Measurements from ENCODE around the gene NPW. TPM values are rescaled to one million over a fixed set of nuclear protein-coding genes. Genes with fewer than 3 reads are reported as not detected.
A peak's percentile ranks its signal among the peaks of the same experiment; 100 is the strongest.

The NPW gene
- 0.13 TPM in 1 of 2 replicates, not detected in the other for total RNA-seq

- DNase-seq (ENCODE audit: low read depth) (no peak), FAIRE-seq (no peak)
- Histone ChIP-seq H3K4me3 (ENCODE audit: low read depth, low read length) (no peak within 1 kb of the TSS), H3K36me3 (ENCODE audit: control insufficient read depth, insufficient read depth, low read length) (no peaks in the 10 kb centered on the region), H3K27me3 (ENCODE audit: control insufficient read depth, insufficient read depth, low read length) (peaks cover 11% of the 10 kb centered on the region)
- TF ChIP-seq, protein P1, sequence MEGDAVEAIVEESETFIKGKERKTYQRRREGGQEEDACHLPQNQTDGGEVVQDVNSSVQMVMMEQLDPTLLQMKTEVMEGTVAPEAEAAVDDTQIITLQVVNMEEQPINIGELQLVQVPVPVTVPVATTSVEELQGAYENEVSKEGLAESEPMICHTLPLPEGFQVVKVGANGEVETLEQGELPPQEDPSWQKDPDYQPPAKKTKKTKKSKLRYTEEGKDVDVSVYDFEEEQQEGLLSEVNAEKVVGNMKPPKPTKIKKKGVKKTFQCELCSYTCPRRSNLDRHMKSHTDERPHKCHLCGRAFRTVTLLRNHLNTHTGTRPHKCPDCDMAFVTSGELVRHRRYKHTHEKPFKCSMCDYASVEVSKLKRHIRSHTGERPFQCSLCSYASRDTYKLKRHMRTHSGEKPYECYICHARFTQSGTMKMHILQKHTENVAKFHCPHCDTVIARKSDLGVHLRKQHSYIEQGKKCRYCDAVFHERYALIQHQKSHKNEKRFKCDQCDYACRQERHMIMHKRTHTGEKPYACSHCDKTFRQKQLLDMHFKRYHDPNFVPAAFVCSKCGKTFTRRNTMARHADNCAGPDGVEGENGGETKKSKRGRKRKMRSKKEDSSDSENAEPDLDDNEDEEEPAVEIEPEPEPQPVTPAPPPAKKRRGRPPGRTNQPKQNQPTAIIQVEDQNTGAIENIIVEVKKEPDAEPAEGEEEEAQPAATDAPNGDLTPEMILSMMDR (IDR thresholded peaks at IDR 0.05; ENCODE audit: insufficient read depth, low read length, severe bottlenecking), result no peak
Measured at GRCh38 chr16:2019518-2019920, at the start of gene NPW. Gene NPW (plus strand): TSS chr16:2019785.

- TF ChIP-seq, protein P1 (IDR thresholded peaks at IDR 0.05; ENCODE audit: insufficient read depth, low read length, severe bottlenecking), result no peak
- Histone ChIP-seq H3K4me3 (ENCODE audit: low read depth, low read length) (peak within 1 kb of the TSS; percentile 99), H3K36me3 (ENCODE audit: control insufficient read depth, insufficient read depth, low read length) (peaks cover 16% of the 10 kb centered on the region), H3K27me3 (ENCODE audit: control insufficient read depth, insufficient read depth, low read length) (no peaks in the 10 kb centered on the region)
- no peak for FAIRE-seq
- peak; percentile 79 for DNase-seq (ENCODE audit: low read depth)
Measured at GRCh38 chr16:1971796-1972489, 47.6 kb upstream of the NPW start, which contains the start of gene TBL3. Gene TBL3 (plus strand): TSS chr16:1972053. CDS start chr16:1972165, 112 bp downstream.

GRCh38 chr16:1972490-1972877 lies 47.1 kb upstream of the NPW start:
- Histone ChIP-seq H3K27me3 (ENCODE audit: control insufficient read depth, insufficient read depth, low read length) (no peaks in the 10 kb centered on the region), H3K36me3 (ENCODE audit: control insufficient read depth, insufficient read depth, low read length) (peaks cover 16% of the 10 kb centered on the region), H3K4me3 (ENCODE audit: low read depth, low read length) (peak overlapping the region; percentile 99)
- FAIRE-seq (no peak), DNase-seq (ENCODE audit: low read depth) (no peak)
- TF ChIP-seq, protein P1 (IDR thresholded peaks at IDR 0.05; ENCODE audit: insufficient read depth, low read length, severe bottlenecking), result no peak

DNA sequence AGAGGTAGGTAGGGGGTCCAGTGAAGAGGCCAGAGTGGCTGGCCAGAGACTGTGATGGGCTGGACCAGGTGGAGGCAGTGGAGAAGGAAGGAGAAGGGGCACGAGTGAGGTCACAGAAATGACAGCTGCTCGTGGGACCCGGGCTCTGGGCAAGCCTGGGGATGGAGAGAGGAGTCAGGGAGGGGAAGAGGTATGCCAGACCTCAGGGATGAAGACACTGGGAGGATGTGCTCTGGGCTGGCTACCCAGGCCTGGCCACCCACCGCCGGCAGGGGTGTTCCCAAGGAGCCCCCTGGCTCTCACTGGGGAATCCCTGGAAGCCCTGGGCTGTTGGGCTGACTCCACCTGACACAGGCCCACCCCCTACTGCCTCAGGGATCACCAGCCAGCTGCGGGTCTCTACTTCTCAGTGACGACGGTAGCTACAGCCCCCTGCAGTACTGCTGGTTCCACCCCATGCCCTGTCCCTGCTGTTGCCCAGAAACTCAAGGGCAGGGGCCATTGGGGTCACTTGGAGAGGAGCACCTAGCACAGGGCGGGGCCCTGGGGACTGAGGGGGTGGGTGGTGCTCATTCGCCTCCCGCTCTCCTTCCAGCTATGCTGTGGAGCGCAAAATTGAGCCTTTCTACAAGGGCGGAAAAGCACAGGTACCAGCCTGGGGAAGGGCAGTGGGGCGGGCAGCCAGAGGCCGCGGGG lies 46.0 kb upstream of the NPW start:
- Histone ChIP-seq H3K4me3 (ENCODE audit: low read depth, low read length) (no peak overlapping the region), H3K36me3 (ENCODE audit: control insufficient read depth, insufficient read depth, low read length) (peaks cover 24% of the 10 kb centered on the region), H3K27me3 (ENCODE audit: control insufficient read depth, insufficient read depth, low read length) (no peaks in the 10 kb centered on the region)
- TF ChIP-seq, protein P1 (IDR thresholded peaks at IDR 0.05; ENCODE audit: insufficient read depth, low read length, severe bottlenecking), result no peak
- FAIRE-seq, result no peak
- DNase-seq (ENCODE audit: low read depth), result no peak

GRCh38 chr16:1974157-1975070 lies 45.2 kb upstream of the NPW start:
- H3K27me3 ChIP-seq (ENCODE audit: control insufficient read depth, insufficient read depth, low read length), result no peaks in the 10 kb centered on the region
- DNase-seq (ENCODE audit: low read depth) (no peak), FAIRE-seq (no peak)
- no peak overlapping the region for H3K4me3 ChIP-seq (ENCODE audit: low read depth, low read length)
- TF ChIP-seq, protein P1 (IDR thresholded peaks at IDR 0.05; ENCODE audit: insufficient read depth, low read length, severe bottlenecking), result no peak
- H3K36me3 ChIP-seq (ENCODE audit: control insufficient read depth, insufficient read depth, low read length), result peaks cover 24% of the 10 kb centered on the region

Measured in bronchial epithelial cell (primary cell).